Measurements from ENCODE around the gene CCL28.
"Not testable (repeated sequence)": the region's sequence is repeated elsewhere in the genome, so short reads cannot be mapped to it uniquely, and the experiment has no call there.

GRCh38 chr5:43423086-43423485 lies 10.9 kb upstream of the CCL28 start:
- not testable (repeated sequence) for TF ChIP-seq ZFX (CRISPR knock-in tag; IDR thresholded peaks at IDR 0.05); SPI1 (IDR thresholded peaks at IDR 0.05; ENCODE audit: borderline replicate concordance, low read depth, low read length); CREB5 (CRISPR knock-in tag; IDR thresholded peaks at IDR 0.05); ZNF175 (CRISPR knock-in tag; IDR thresholded peaks at IDR 0.05; ENCODE audit: low read depth); CREB1 (IDR thresholded peaks at IDR 0.05); CREB1 (CRISPR knock-in tag; IDR thresholded peaks at IDR 0.05); IRF2 (CRISPR knock-in tag; IDR thresholded peaks at IDR 0.05); RAD21 (CRISPR knock-in tag; conservative IDR thresholded peaks at IDR 0.05 in 1 of 2, IDR thresholded peaks at IDR 0.05 in 1 of 2); CHD4 (IDR thresholded peaks at IDR 0.05; ENCODE audit: insufficient read depth, insufficient replicate concordance, low read depth, low read length, poor library complexity, severe bottlenecking); TCF7 (IDR thresholded peaks at IDR 0.05; ENCODE audit: borderline replicate concordance); HDAC1 (IDR thresholded peaks at IDR 0.05); POLR2A (conservative IDR thresholded peaks at IDR 0.05)
- TF ChIP-seq, protein P1, sequence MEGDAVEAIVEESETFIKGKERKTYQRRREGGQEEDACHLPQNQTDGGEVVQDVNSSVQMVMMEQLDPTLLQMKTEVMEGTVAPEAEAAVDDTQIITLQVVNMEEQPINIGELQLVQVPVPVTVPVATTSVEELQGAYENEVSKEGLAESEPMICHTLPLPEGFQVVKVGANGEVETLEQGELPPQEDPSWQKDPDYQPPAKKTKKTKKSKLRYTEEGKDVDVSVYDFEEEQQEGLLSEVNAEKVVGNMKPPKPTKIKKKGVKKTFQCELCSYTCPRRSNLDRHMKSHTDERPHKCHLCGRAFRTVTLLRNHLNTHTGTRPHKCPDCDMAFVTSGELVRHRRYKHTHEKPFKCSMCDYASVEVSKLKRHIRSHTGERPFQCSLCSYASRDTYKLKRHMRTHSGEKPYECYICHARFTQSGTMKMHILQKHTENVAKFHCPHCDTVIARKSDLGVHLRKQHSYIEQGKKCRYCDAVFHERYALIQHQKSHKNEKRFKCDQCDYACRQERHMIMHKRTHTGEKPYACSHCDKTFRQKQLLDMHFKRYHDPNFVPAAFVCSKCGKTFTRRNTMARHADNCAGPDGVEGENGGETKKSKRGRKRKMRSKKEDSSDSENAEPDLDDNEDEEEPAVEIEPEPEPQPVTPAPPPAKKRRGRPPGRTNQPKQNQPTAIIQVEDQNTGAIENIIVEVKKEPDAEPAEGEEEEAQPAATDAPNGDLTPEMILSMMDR (IDR thresholded peaks at IDR 0.05 in 2 of 3, conservative IDR thresholded peaks at IDR 0.05 in 1 of 3; ENCODE audit: insufficient read depth in 2 of 3, low read depth in 1 of 3, low read length in 3 of 3), result not testable (repeated sequence)
- TF ChIP-seq, protein P2, sequence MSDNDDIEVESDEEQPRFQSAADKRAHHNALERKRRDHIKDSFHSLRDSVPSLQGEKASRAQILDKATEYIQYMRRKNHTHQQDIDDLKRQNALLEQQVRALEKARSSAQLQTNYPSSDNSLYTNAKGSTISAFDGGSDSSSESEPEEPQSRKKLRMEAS (CRISPR knock-in tag; IDR thresholded peaks at IDR 0.05), result not testable (repeated sequence)
